ENCODE measurements around the gene FNDC3B.

DNA sequence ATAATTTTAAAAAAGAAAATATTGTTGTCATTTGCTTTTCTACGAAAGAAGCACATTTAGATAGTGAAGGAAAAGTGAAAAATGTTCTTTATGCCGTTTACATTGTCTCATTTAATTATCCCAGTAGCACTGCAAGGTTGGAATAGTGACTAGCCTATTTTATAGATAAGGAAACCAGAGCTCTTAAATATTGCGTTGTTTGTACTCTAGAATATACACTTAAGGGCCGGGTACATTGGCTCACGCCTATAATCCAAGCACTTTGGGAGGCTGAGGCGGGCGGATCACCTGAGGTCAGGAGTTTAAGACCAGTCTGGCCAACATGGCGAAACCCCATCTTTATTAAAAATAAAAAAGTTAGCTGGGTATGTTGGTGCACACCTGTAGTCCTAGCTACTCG is 127.5 kb downstream of the FNDC3B start:
- TF ChIP-seq, protein P1, sequence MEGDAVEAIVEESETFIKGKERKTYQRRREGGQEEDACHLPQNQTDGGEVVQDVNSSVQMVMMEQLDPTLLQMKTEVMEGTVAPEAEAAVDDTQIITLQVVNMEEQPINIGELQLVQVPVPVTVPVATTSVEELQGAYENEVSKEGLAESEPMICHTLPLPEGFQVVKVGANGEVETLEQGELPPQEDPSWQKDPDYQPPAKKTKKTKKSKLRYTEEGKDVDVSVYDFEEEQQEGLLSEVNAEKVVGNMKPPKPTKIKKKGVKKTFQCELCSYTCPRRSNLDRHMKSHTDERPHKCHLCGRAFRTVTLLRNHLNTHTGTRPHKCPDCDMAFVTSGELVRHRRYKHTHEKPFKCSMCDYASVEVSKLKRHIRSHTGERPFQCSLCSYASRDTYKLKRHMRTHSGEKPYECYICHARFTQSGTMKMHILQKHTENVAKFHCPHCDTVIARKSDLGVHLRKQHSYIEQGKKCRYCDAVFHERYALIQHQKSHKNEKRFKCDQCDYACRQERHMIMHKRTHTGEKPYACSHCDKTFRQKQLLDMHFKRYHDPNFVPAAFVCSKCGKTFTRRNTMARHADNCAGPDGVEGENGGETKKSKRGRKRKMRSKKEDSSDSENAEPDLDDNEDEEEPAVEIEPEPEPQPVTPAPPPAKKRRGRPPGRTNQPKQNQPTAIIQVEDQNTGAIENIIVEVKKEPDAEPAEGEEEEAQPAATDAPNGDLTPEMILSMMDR (IDR thresholded peaks at IDR 0.05 in 8 of 11, conservative IDR thresholded peaks at IDR 0.05 in 3 of 11): no peak
- TF ChIP-seq POLR2A (IDR thresholded peaks at IDR 0.05) (no peak), POLR2AphosphoS5 (IDR thresholded peaks at IDR 0.05) (no peak)
